Thyroid gland (tissue), 4 donors: ENCODE data around the gene DNAJA3. TPM values are rescaled to one million over a fixed set of nuclear protein-coding genes. Genes with fewer than 3 reads are reported as not detected.

ENCODE experiments used
- DNase-seq, 2 donors: peaks; one replicate each; pipeline ENCODE4 v3.0.0-alpha.2; 2019
- H3K27ac ChIP-seq, 3 donors: fragments of 200-600 bp; sonication (generic); 1 replicate in 2 of 3; 2 replicates in 1 of 3; pipeline ENCODE4 v1.5.1; 2016 to 2019; ENCODE audit warnings: mild to moderate bottlenecking in 1 of 3, moderate library complexity in 1 of 3
- H3K27me3 ChIP-seq: fragments of 200-600 bp; sonication (generic); one replicate; pipeline ENCODE4 v1.5.1; 2019
- H3K36me3 ChIP-seq, 2 donors: fragments of 200-600 bp; sonication (generic); one replicate each; pipeline ENCODE4 v1.5.1; 2016 to 2019
- H3K4me1 ChIP-seq, 2 donors: fragments of 200-600 bp; sonication (generic); one replicate each; pipeline ENCODE4 v1.5.1; 2017 to 2019
- H3K4me3 ChIP-seq, 3 donors: fragments of 200-600 bp; sonication (generic); replicated peaks in 1 of 3; 1 replicate in 2 of 3; 2 replicates in 1 of 3; pipeline ENCODE4 v1.5.1; 2016; ENCODE audit warnings: mild to moderate bottlenecking in 1 of 3
- H3K9me3 ChIP-seq: fragments of 200-600 bp; sonication (generic); one replicate; pipeline ENCODE4 v1.5.1; 2017
- CTCF ChIP-seq, 6 experiments: fragments of 200-600 bp in 3 of 6; fragments of 450-650 bp in 3 of 6; sonication (generic) in 3 of 6; IDR thresholded peaks; one replicate each; pipeline ENCODE4 v1.5.1; 2016 to 2019; ENCODE audit warnings: antibody characterized with exemption in 6 of 6, mild to moderate bottlenecking in 2 of 6, inconsistent platforms in 1 of 6, moderate library complexity in 1 of 6
- POLR2A ChIP-seq, 2 donors: fragments of 450-650 bp; IDR thresholded peaks; one replicate each; pipeline ENCODE4 v1.6.1; 2017; ENCODE audit warnings: antibody characterized with exemption in 2 of 2, mild to moderate bottlenecking in 2 of 2, moderate library complexity in 1 of 2
- WGBS, 2 donors: methylation state at CpG; one replicate each; pipeline ENCODE4 v1.1.5; 2017; 5-methylcytosine and 5-hydroxymethylcytosine counted together
- intact Hi-C: fragments of 100-400 bp; cut with DNase I; formaldehyde crosslinking; loops from one replicate; pipeline ENCODE4 v1.15.1; 2023
- total RNA-seq, 4 donors: library from RNA; depleted of rRNA; stranded (reverse); fragments of >200 nt; gene quantifications; one replicate each; pipeline ENCODE4 v1.2.3, GENCODE V29; 2016

The DNAJA3 gene
- total RNA-seq, 4 donors from 2014 or later = 41.0 to 61.0 (median 51.0) TPM

- Histone ChIP-seq H3K27ac (no peak overlapping the region), H3K36me3 (peaks cover 57 to 66% of the 10 kb centered on the region in 2 donors), H3K4me1 (no peaks in the 10 kb centered on the region), H3K4me3 (no peak overlapping the region), H3K9me3 (no peaks in the 10 kb centered on the region), H3K27me3 (no peaks in the 10 kb centered on the region)
- intact Hi-C loops = no loop called here
- WGBS, 2 donors = 90 to 91% methylated on average over 6 to 14 of the region's 14 CpGs
- TF ChIP-seq POLR2A (IDR thresholded peaks at IDR 0.05) (no peak), CTCF (IDR thresholded peaks at IDR 0.05) (no peak)
- no peak for DNase-seq
Measured at GRCh38 chr16:4450931-4451519, 25.4 kb downstream of the DNAJA3 start.

GRCh38 chr16:4452674-4453073 lies 27.0 kb downstream of the DNAJA3 start:
- Histone ChIP-seq H3K27ac (no peak overlapping the region), H3K4me1 (no peaks in the 10 kb centered on the region), H3K9me3 (no peaks in the 10 kb centered on the region), H3K36me3 (peaks cover 57 to 65% of the 10 kb centered on the region in 2 donors), H3K27me3 (no peaks in the 10 kb centered on the region), H3K4me3 (no peak overlapping the region)
- 75 to 82% methylated on average over 4 to 5 of the region's 5 CpGs for WGBS, 2 donors
- DNase-seq = peak; percentile 64 to 67
- intact Hi-C loops = no loop called here
- TF ChIP-seq POLR2A (IDR thresholded peaks at IDR 0.05) (no peak), CTCF (IDR thresholded peaks at IDR 0.05) (no peak)

GRCh38 chr16:4454623-4455022 lies 29.0 kb downstream of the DNAJA3 start:
- Histone ChIP-seq H3K9me3 (no peaks in the 10 kb centered on the region), H3K4me3 (no peak overlapping the region), H3K27me3 (no peaks in the 10 kb centered on the region), H3K27ac (no peak overlapping the region), H3K36me3 (peaks cover 45 to 52% of the 10 kb centered on the region in 2 donors), H3K4me1 (no peaks in the 10 kb centered on the region)
- intact Hi-C loops = no loop called here
- no peak for DNase-seq
- no peak for TF ChIP-seq CTCF (IDR thresholded peaks at IDR 0.05)
- no peak for TF ChIP-seq POLR2A (IDR thresholded peaks at IDR 0.05)
- WGBS, 2 donors = 85 to 87% methylated on average over 7 to 9 of the region's 9 CpGs

GRCh38 chr16:4455081-4455480 lies 29.4 kb downstream of the DNAJA3 start:
- Histone ChIP-seq H3K27me3 (no peaks in the 10 kb centered on the region), H3K4me3 (no peak overlapping the region), H3K27ac (no peak overlapping the region), H3K9me3 (no peaks in the 10 kb centered on the region), H3K4me1 (no peaks in the 10 kb centered on the region), H3K36me3 (peaks cover 41 to 48% of the 10 kb centered on the region in 2 donors)
- no peak for TF ChIP-seq CTCF (IDR thresholded peaks at IDR 0.05)
- no peak for TF ChIP-seq POLR2A (IDR thresholded peaks at IDR 0.05)
- intact Hi-C loops = no loop called here
- no peak for DNase-seq
- WGBS, 2 donors = 86 to 98% methylated on average over 10 to 11 of the region's 14 CpGs

- Histone ChIP-seq H3K4me1 (no peaks in the 10 kb centered on the region), H3K27me3 (no peaks in the 10 kb centered on the region), H3K27ac (no peak overlapping the region), H3K9me3 (no peaks in the 10 kb centered on the region), H3K4me3 (no peak overlapping the region), H3K36me3 (peaks cover 35 to 40% of the 10 kb centered on the region in 2 donors)
- TF ChIP-seq CTCF (IDR thresholded peaks at IDR 0.05) = no peak
- no peak for TF ChIP-seq POLR2A (IDR thresholded peaks at IDR 0.05)
- no peak for DNase-seq
- intact Hi-C loops = no loop called here
- 81 to 82% methylated on average over 8 to 10 of the region's 10 CpGs for WGBS, 2 donors
Measured at GRCh38 chr16:4455951-4456350, 30.3 kb downstream of the DNAJA3 start.
